Breast epithelium (tissue), 3 donors: ENCODE results near the gene POU5F1.

Experiments used
- POLR2A ChIP-seq: fragments of 450-650 bp; IDR thresholded peaks from one replicate; pipeline ENCODE4 v1.6.1; 2016; ENCODE audit warnings: antibody characterized with exemption, mild to moderate bottlenecking, moderate library complexity
- POLR2AphosphoS5 ChIP-seq, 3 donors: sonication (generic); formaldehyde crosslinking; IDR thresholded peaks; one replicate each; pipeline ENCODE4 v1.6.1; 2017; ENCODE audit warnings: antibody characterized with exemption in 3 of 3
- TF ChIP-seq, protein P1 (sequence below), 3 donors: fragments of 450-650 bp; IDR thresholded peaks; one replicate each; pipeline ENCODE4 v1.5.1; 2016 to 2017; ENCODE audit warnings: antibody characterized with exemption in 3 of 3, mild to moderate bottlenecking in 3 of 3, moderate library complexity in 3 of 3

DNA sequence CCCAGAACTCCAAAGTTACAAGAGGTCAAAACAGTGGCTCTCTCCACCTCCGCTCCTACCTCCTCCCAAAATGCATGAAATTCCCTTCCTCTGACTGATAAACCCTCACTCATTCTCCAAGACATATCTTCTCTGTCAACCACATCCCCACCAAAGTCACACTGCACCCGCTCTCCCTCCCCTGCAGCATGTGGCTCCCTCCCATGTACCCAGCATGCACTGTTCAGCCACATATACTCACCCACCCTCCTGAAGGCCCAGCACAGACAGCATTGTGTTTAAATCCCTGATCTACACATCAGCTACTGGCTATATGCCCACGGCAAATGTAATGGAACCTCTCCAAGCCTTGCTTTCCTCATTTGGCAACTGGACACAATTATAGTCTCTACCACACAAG, 5.5 kb upstream of the POU5F1 start:
- TF ChIP-seq, protein P1, sequence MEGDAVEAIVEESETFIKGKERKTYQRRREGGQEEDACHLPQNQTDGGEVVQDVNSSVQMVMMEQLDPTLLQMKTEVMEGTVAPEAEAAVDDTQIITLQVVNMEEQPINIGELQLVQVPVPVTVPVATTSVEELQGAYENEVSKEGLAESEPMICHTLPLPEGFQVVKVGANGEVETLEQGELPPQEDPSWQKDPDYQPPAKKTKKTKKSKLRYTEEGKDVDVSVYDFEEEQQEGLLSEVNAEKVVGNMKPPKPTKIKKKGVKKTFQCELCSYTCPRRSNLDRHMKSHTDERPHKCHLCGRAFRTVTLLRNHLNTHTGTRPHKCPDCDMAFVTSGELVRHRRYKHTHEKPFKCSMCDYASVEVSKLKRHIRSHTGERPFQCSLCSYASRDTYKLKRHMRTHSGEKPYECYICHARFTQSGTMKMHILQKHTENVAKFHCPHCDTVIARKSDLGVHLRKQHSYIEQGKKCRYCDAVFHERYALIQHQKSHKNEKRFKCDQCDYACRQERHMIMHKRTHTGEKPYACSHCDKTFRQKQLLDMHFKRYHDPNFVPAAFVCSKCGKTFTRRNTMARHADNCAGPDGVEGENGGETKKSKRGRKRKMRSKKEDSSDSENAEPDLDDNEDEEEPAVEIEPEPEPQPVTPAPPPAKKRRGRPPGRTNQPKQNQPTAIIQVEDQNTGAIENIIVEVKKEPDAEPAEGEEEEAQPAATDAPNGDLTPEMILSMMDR (IDR thresholded peaks at IDR 0.05): no peak
- no peak for TF ChIP-seq POLR2A
- TF ChIP-seq POLR2AphosphoS5 (IDR thresholded peaks at IDR 0.05): no peak
